ENCODE data around the gene APBA1. TPM values are rescaled to one million over a fixed set of nuclear protein-coding genes. Genes with fewer than 3 reads are reported as not detected.

Gene APBA1
- total and polyA plus RNA-seq, 2 donors (not counting 3 experiments of a cell fraction or from before 2014, with no cell fraction given) = 6.1 to 11.3 TPM

DNA sequence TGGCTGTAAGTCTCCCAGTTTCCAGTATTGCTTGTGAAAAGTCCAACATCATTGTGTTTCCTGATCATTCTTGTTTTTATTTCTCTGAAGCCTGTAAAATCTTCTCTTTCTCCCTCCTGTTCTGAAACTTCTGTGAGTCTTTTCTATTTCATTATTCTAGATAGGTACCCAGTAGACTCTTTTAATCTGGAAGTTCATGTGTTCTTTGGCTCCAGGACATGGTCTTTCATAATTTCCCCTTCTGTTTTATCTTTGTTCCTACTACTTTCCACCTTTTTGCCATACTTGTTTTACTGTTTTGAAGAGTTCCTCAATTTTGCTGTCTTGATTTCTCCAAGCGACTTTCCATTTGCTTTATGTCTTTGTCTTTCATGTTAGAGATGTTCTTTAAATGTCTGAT is 168.1 kb downstream of the APBA1 start:
- DNase-seq (ENCODE audit: low read depth, low spot score) (no peak), FAIRE-seq (no peak)
- no peak overlapping the region for H3K4me2 ChIP-seq (ENCODE audit: insufficient read depth, low read length)
- H3K27ac ChIP-seq (ENCODE audit: insufficient read depth, low read depth, low read length) = peak overlapping the region; percentile 90
- no peak overlapping the region for H3K4me3 ChIP-seq (replicated peaks in 1 of 3; ENCODE audit: insufficient read depth in 1 of 3, low read depth in 1 of 3, low read length in 3 of 3)
- dilution Hi-C loops (cut with MboI; ENCODE audit: extremely low pct_ligation_motif_present, low sequenced_read_pairs) = no loop called here
- H4K20me1 ChIP-seq (replicated peaks; ENCODE audit: control insufficient read depth, extremely low read depth, insufficient read depth, low read length) = no peaks in the 10 kb centered on the region
- peaks cover 29% of the 10 kb centered on the region for H3K4me1 ChIP-seq (ENCODE audit: control insufficient read depth, extremely low read depth, insufficient read depth, low read length)
- no TSS peak for BruUV-seq (replicated peaks)
- POLR2A ChIA-PET = no interaction called here
- H3K27me3 ChIP-seq (ENCODE audit: control insufficient read depth in 2 of 2, insufficient read depth in 2 of 2, low read length in 2 of 2) = no peaks in the 10 kb centered on the region
- intact Hi-C loops (cut with micrococcal nuclease) = loop anchor here (5.0 kb wide), 1 partner anchor 168 kb away; the partner anchor contains the start of gene APBA1
- H3K9me3 ChIP-seq (replicated peaks; ENCODE audit: control insufficient read depth, insufficient read depth, low read length) = no peaks in the 10 kb centered on the region
- H2AFZ ChIP-seq (ENCODE audit: low read depth, low read length) = peak overlapping the region; percentile 47
- no peak overlapping the region for H3K9ac ChIP-seq (replicated peaks; ENCODE audit: extremely low read depth, insufficient read depth, low read length)
- H3K36me3 ChIP-seq (ENCODE audit: control insufficient read depth in 2 of 2, extremely low read depth in 1 of 2, insufficient read depth in 2 of 2, low read length in 2 of 2) = no peaks in the 10 kb centered on the region
- no peaks in the 10 kb centered on the region for H3K9me1 ChIP-seq (replicated peaks; ENCODE audit: control insufficient read depth, extremely low read depth, insufficient read depth, low read length)
- no peak for TF ChIP-seq POLR2A (IDR thresholded peaks at IDR 0.05; ENCODE audit: low read depth, low read length)
- TF ChIP-seq GATA2 (IDR thresholded peaks at IDR 0.05; ENCODE audit: insufficient read depth, insufficient read length, low read depth, low read length) = no peak
- no peak for TF ChIP-seq FOS (IDR thresholded peaks at IDR 0.05; ENCODE audit: borderline replicate concordance, insufficient read depth, low read length)
- no peak for TF ChIP-seq EZH2 (IDR thresholded peaks at IDR 0.05; ENCODE audit: borderline replicate concordance, low read depth, low read length, severe bottlenecking)
- TF ChIP-seq JUN (IDR thresholded peaks at IDR 0.05; ENCODE audit: borderline replicate concordance, insufficient read depth, insufficient read length, low read depth) = no peak
- CTCF ChIA-PET = no interaction called here
- H3K79me2 ChIP-seq (ENCODE audit: control insufficient read depth, insufficient read depth, low read length) = no peaks in the 10 kb centered on the region

DNA sequence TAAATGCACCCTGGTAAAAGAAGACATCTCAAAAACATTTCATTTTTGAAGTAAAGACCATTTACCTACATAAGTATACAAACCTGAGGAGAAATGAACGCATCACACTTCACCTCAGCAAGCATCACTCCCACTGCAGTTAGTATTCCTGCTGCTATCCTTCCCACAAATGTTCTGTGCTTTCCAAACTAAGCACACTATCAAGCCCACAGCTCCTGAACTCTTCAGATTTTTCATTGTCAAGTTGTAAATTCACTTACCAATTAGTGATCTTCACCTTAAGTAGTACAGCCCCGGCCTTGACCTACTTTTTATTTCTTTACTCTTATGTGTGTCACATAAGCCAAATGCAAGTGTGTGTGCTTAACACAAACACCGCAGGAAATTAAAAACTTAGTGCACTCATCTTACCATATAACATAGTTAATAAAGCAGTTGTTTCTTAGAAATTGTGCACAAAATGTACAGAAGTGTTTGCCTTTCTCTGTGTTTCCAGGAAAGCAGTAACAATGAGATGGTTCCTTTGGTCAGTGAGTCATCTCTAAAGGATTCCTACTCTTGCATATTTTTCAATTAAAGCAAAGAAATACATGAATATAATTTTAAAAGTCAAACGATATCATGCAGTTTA is 169.4 kb downstream of the APBA1 start:
- Histone ChIP-seq H3K9ac (replicated peaks; ENCODE audit: extremely low read depth, insufficient read depth, low read length) (peak overlapping the region; percentile 91), H3K79me2 (ENCODE audit: control insufficient read depth, insufficient read depth, low read length) (no peaks in the 10 kb centered on the region), H3K27ac (ENCODE audit: insufficient read depth, low read depth, low read length) (peak overlapping the region; percentile 90), H4K20me1 (replicated peaks; ENCODE audit: control insufficient read depth, extremely low read depth, insufficient read depth, low read length) (no peaks in the 10 kb centered on the region), H3K4me3 (replicated peaks in 1 of 3; ENCODE audit: insufficient read depth in 1 of 3, low read depth in 1 of 3, low read length in 3 of 3) (peak overlapping the region in 1 of 3 experiments; percentile 53), H3K27me3 (ENCODE audit: control insufficient read depth in 2 of 2, insufficient read depth in 2 of 2, low read length in 2 of 2) (no peaks in the 10 kb centered on the region), H3K36me3 (ENCODE audit: control insufficient read depth in 2 of 2, extremely low read depth in 1 of 2, insufficient read depth in 2 of 2, low read length in 2 of 2) (no peaks in the 10 kb centered on the region), H3K9me1 (replicated peaks; ENCODE audit: control insufficient read depth, extremely low read depth, insufficient read depth, low read length) (no peaks in the 10 kb centered on the region), H3K9me3 (replicated peaks; ENCODE audit: control insufficient read depth, insufficient read depth, low read length) (no peaks in the 10 kb centered on the region), H3K4me2 (ENCODE audit: insufficient read depth, low read length) (peak overlapping the region; percentile 95), H2AFZ (ENCODE audit: low read depth, low read length) (peak overlapping the region; percentile 53), H3K4me1 (ENCODE audit: control insufficient read depth, extremely low read depth, insufficient read depth, low read length) (peaks cover 29% of the 10 kb centered on the region)
- TSS peak; percentile 72 for BruUV-seq (replicated peaks)
- peak; percentile 91 for FAIRE-seq
- intact Hi-C loops (cut with micrococcal nuclease) = loop anchor here (5.0 kb wide), 1 partner anchor 170 kb away; the partner anchor contains the start of gene APBA1
- ChIA-PET CTCF (interaction anchor here (0.7 kb wide), 1 partner anchor 10 kb away, joined by 4 read pairs; no protein-coding TSS in a partner anchor), POLR2A (interaction anchor here (1.5 kb wide), 1 partner anchor 32 kb away, joined by 3 read pairs; no protein-coding TSS in a partner anchor)
- DNase-seq (ENCODE audit: low read depth, low spot score) = peak; percentile 85
- TF ChIP-seq EZH2 (IDR thresholded peaks at IDR 0.05; ENCODE audit: borderline replicate concordance, low read depth, low read length, severe bottlenecking) = no peak
- TF ChIP-seq, protein P1, sequence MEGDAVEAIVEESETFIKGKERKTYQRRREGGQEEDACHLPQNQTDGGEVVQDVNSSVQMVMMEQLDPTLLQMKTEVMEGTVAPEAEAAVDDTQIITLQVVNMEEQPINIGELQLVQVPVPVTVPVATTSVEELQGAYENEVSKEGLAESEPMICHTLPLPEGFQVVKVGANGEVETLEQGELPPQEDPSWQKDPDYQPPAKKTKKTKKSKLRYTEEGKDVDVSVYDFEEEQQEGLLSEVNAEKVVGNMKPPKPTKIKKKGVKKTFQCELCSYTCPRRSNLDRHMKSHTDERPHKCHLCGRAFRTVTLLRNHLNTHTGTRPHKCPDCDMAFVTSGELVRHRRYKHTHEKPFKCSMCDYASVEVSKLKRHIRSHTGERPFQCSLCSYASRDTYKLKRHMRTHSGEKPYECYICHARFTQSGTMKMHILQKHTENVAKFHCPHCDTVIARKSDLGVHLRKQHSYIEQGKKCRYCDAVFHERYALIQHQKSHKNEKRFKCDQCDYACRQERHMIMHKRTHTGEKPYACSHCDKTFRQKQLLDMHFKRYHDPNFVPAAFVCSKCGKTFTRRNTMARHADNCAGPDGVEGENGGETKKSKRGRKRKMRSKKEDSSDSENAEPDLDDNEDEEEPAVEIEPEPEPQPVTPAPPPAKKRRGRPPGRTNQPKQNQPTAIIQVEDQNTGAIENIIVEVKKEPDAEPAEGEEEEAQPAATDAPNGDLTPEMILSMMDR (IDR thresholded peaks at IDR 0.05; ENCODE audit: extremely low read depth in 1 of 2, insufficient read depth in 1 of 2, low read depth in 1 of 2, low read length in 2 of 2) = no peak
- TF ChIP-seq, protein P2, sequence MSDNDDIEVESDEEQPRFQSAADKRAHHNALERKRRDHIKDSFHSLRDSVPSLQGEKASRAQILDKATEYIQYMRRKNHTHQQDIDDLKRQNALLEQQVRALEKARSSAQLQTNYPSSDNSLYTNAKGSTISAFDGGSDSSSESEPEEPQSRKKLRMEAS (IDR thresholded peaks at IDR 0.05; ENCODE audit: insufficient read depth, insufficient read length) = no peak
- no peak for TF ChIP-seq MYC (IDR thresholded peaks at IDR 0.05; ENCODE audit: low read depth, low read length)
- TF ChIP-seq POLR2AphosphoS5 (IDR thresholded peaks at IDR 0.05; ENCODE audit: insufficient read depth, low read depth, low read length) = peak; percentile 64
- TF ChIP-seq FOS (IDR thresholded peaks at IDR 0.05; ENCODE audit: borderline replicate concordance, insufficient read depth, low read length) = peak; percentile 86
- no peak for TF ChIP-seq POLR2A (IDR thresholded peaks at IDR 0.05; ENCODE audit: low read depth, low read length)
- peak; percentile 97 for TF ChIP-seq JUN (IDR thresholded peaks at IDR 0.05; ENCODE audit: borderline replicate concordance, insufficient read depth, insufficient read length, low read depth)
- no peak for TF ChIP-seq GATA2 (IDR thresholded peaks at IDR 0.05; ENCODE audit: insufficient read depth, insufficient read length, low read depth, low read length)
- dilution Hi-C loops (cut with MboI; ENCODE audit: extremely low pct_ligation_motif_present, low sequenced_read_pairs) = no loop called here
